DMS153 (cell line): ENCODE results near the gene NOL11.
"Not testable (repeated sequence)": the region's sequence is repeated elsewhere in the genome, so short reads cannot be mapped to it uniquely, and the experiment has no call there.

Experiments used
- DNase-seq: peaks from one replicate; lab custom pipeline; 2025; lab: John Stamatoyannopoulos, UW

NOL11 gene

DNA sequence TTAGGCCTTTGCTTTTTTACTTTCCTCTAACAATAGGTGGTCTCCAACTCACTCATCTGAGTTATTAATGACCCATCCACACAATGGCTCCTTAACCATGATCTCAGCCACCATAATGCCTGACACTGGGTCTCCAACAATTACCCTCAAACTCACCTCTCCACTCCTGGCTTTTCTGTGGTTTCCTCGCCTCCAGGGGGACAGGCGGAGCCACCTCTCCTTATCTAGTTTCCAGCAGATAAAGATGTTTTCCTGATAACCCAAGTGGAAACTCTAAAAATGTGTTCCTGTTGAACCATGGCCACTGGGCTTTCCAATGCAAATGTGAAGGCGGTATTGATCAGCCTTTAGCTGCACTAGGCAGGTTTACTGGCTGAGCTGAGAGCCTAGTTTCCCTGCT, 9.4 kb upstream of the NOL11 start:
- DNase-seq, result no peak

DNA sequence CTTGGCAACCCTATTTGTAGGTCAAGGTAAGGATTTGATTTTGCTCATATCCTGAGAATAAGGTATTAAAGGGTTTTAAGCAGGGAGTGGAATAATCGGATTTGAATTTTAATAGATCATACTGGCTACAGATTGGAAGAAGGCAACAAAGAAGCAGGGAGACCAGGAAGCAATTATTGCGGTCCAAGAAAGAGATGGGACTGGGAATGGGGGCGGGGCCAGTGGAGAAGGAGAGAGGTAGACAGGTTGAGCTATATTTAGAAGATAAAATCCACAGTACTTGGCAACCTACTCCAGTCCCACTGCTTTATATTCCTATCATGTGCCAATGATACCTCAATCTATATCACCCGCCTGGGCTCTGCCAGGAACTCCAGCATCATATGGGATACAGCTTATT, 5.8 kb upstream of the NOL11 start:
- DNase-seq, result no peak

DNA sequence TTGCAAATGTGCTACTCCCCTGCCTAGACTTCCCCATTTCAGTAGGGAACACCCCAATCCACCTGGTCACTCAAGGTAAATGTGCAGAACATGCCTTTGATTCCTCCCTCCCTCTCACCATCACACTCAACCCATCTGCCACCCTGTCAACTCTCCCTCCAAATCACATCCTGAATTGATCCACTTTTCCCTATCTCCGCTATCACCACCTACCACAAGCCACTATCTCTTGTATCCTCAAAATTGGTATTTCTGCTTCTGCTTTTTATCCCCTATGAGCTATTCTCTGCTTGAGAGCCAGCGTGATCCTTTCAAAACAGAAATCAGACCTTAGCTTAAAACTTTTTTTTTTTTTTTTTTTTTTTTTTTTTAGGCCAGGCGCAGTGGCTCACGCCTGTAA, 5.4 kb upstream of the NOL11 start:
- DNase-seq, result no peak

DNA sequence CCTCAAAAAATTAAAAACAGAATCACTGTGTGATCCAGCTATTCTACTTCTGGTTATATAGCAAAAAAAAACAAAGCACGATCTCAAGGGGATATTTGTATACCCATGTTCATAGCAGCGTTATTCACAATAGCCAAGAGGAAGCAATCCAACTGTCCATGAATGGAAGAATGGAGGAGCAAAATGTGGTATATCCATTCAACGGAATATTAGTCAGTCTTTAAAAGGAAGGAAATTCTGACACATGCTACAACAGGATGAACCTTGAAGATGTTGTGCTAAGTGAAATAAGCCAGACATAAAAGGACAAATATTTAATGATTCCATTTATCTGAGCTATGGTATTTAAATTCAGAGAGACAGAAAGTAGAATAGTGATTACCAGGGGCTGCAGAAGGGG, 4.6 kb upstream of the NOL11 start:
- no peak for DNase-seq

DNA sequence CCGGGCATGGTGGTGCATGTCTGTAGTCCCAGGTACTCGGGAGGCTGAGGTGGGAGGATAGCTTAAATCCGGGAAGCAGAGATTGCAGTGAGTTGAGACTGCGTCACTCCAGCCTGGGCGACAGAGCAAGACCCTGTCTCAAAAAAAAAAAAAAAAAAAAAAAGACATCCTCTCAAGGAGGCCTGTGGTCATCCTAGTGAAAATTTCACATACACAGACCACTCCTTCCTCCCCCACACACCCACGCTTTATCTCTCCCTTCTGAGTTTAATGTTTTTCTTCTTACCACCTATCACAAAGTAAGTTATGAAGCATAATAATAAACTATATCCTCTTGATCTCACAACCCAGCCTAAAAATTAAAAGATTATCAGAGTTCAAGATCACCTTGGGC, 1.3 kb upstream of the NOL11 start:
- DNase-seq, result no peak

DNA sequence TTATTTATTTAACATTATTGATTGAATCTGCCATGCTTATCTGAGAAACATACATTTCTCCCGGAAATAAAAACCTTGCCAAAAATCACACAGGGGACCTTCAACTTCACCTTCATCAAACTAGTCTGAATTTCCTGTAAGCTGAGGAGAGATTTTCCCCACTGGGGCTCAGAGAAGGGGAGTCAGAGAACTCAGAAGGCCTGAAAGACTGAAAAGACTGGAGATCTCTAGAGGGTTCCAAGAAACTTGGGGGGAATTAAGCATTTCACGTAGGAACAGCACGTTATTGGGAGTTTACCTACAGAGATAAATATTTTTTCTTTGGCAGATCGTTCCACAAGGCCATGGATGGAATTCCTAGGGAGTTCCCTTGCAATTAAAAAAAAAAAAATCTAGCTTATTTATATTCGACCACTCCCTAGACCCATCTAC, 528 bp upstream of the NOL11 start:
- DNase-seq, result no peak

DNA sequence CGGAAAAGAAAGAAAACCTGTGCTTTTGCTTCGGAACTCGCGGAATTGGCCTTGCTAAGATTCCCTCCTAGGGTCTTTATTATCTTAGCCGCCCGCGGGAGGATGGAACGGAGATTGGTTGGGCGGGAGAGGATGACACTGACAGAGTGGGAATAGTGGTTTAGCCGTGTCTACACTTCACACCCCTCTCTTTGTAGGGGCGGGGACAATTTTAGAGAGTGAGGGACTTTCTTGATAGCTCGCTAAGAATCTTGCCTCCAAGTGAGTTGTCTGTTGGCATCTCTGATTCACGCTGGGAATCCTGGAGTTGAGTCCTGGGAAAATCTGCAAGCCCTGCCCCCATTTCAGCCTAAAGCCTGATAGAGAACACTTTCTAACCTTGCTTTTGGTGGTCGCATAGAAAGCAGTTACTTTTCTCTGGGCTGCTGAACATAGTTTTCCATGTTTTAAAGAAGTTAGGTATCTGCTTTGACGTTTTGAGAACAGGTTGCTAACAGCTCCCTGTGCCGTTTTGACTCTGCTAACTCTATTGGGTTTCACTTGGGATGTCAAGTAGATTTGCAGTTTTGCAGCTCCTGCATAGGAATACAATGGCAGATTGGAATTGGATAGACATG, 697 bp downstream of the NOL11 start:
- no peak for DNase-seq

DNA sequence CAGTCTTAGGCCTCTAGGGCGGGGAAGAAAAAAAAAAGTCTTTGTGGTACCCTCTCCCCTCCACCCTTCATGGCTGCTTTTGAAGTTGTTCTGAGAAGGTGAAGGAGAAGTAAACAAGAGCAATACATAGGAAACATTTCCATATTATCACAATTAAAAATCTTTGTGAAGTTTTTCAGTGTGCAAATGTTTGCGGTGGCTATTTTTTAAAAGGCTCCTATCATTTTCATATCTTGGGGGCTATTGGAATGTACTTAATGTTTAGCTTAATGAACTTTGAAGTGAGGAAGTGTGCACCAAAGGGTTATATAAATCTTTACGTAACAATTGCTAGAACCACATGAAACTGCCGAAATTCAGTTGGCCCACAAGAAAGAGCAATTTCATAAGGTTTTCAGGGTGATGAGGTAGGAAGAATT, 7.6 kb downstream of the NOL11 start:
- DNase-seq, result no peak

DNA sequence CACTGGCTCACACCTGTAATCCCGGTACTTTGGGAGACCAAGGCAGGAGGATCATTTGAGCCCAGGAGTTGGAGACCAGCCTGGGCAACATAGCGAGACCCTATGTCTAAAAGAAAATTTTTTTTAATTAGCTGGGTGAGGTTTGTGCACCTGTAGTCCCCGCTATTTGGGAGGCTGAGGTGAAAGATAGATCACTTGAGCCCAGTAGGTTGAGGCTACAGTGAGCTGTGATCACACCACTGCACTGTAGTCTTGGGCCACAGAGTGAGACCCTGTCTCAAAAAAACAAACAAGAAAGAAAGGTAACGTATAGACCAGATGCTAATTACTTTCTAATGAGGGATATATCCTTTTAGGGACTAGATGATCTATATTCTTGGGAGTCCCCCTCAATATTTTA, 8.1 kb downstream of the NOL11 start:
- no peak for DNase-seq

DNA sequence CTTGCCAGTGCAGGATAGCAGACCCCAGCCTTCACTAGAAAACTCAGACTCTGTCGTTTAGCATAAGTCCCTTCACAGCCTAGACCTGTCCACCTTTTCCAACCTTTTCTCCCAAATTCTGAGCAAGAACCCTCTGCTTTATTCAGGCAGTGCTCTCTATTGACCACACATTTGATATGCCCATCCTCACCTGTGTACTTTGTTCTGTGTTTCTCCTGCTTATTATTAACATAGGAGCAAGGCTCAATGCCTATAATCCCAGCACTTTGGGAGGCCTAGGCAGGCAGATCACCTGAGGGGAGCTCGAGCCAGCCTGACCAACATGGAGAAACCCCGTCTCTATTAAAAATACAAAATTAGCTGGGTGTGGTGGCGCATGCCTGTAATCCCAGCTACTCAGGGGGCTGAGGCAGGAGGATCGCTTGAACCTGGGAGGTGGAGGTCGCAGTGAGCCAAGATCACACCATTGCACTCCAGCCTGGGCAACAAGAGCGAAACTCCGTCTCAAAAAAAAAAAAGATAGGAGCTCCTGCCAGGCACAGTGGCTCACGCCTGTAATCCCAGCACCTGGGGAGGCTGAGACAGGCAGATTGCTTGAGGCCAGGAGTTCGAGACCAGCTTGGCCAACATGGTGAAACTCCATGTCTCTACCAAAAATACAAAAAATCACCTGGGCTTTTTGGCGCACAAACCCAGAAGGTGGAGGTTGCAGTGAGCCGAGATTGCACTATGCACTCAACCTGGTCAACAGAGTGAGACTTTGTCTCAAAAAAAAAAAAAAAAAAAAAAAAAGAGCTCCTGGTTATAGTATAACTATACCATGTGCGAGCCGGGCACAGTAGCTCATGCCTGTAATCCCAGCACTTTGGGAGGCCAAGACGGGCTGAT, 9.7 kb downstream of the NOL11 start:
- DNase-seq, result not testable (repeated sequence)

DNA sequence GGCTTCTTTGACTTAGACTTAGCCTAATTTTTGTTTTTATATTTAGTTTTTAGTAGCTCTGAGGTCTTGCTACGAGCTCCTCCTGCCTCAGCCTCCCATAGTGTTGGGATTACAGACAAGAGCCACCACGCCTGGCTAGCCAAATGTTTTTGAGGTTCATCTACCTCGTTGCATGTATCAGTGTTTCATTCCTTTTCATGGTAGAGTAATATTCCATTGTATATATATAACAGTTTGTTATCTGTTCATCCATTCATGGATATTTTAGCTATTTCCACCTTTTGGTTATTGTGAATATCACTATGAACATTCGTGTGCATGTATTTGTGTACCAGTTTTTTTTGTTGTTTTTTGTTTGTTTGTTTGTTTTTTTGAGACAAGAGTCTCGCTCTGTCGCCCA, 12.2 kb downstream of the NOL11 start:
- DNase-seq, result no peak

DNA sequence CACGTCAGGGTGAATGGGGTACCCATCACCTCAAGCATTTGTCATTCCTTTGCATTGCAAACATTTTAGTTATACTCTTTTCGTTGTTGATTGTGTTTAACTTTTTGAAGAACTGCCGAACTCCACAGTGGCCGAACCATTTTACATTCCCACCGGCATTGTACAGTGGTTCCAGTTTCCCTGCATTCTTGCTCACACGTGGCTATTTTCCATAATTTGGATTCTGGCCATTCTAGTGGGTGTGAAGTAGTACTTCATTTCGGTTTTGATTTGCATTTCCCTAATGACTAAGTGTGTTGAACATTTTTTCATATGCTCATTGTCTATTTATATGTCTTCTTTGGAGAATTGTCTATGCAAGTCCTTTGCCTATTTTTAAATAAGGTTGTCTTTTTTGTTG, 13.0 kb downstream of the NOL11 start:
- DNase-seq, result no peak

DNA sequence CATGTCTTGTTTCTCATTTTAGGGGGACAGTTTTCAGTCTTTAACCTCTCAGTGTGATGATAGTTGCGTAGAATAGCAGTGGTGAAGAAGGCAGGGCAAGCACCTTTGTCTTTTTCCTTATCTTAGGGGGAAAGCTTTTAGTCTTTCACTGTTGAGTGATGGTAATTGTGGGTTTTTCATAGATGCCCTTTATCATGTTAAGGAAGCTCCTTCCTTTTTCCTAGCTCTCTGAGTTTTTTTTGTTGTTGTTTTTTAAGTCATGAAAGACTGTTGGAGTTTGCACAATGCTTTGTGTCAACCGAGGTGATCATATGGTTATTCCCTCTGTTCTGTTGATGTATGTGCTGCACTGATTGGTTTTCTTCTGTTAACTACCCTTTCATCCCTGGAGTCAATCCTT, 15.7 kb downstream of the NOL11 start:
- no peak for DNase-seq

DNA sequence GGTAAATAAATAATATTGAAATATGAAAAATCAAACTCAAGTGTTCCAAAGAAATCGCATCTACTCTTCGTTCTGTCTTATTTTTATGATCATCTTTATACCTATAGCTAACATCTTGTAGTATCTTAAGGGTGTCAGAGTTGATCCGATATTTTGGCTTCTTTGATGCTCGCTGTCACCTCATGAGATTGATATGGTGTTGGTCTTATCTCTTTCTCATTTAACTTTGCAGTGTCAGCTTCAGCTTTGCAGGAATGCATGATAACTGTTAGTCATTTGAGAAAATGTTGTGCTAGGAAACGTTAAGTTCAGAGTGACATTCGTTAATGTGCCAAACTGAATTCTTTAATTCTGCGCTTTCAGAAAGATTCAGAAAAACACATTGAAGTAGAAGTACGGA, 19.4 kb downstream of the NOL11 start:
- no peak for DNase-seq

DNA sequence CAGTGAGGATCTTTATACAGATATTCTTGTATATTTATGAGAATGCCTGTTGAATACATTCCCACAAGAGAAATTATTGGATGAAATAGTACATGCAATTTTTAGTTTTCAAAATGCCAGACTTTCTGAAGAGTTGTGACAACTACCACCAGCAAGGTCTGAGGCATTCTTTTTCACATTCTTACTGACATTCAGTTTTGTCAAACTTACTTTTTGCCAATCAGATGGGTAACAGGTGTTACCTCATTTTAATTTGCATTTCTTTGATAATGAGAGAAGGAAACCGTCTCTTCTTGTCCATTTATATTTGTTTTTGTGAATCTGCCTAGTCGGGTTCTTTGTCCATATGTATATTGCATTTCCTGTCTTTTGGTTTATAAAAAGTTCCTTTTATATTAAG, 24.3 kb downstream of the NOL11 start:
- DNase-seq, result no peak

DNA sequence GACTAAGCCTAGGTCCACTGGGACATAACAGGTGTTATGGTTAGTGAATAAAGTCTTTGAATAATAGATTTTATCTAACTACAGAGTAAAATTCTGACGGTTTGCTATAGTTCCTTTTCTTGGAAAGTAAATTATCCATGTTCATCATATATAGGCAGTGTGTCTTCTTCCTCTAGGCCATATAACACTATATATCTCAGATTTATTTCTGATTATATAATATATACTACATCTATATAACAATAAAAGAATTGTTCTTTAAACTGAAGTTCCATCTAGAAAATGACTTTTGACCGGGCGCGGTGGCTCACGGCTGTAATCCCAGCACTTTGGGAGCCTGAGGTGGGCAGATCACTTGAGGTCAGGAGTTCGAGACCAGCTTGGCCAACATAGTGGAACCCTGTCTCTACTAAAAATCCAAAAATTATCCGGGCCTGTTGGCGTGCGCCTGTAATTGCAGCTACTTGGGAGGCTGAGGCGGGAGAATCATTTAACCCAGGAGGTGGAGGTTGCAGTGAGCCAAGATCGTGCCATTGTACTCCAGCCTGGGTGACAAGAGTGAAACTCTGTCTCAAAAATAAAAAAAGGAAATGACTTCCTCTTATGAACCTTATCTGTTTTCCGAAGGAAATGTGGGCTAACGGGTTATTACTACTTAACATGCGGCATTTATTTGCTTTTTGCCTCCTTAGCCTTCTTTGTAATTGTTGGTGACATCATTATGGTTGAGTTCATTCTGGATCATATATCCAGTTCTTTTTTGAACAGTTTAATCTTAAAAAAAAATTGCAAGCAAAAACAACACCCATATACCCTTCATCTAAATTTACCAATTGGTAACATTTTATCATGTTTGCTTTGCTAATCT, 29.2 kb downstream of the NOL11 start:
- no peak for DNase-seq

DNA sequence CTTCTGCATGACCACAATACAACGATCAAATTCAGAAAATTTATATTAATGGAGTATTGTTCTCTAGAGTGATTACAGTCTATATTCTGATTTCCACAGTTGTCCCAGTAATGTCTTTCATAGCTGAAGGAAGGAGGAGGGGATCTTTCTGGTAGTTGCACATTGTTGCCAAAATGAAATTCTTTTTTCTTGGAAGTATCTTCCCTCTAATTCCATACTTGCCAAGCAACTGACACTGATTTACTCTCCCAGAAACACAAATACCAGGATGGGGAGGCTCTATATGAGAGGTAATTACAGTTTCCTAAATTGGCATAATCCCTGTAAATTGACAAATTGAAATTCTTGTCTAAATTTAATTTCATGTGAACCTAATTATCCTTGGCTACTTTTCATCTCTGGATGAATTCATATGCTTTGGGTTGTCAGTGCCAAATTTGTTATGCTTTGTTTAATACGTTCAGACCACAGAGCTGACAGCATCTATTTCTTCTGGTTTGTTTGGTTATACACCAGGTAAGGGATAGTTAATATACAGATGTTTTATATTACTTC, 30.0 kb downstream of the NOL11 start:
- DNase-seq, result no peak

DNA sequence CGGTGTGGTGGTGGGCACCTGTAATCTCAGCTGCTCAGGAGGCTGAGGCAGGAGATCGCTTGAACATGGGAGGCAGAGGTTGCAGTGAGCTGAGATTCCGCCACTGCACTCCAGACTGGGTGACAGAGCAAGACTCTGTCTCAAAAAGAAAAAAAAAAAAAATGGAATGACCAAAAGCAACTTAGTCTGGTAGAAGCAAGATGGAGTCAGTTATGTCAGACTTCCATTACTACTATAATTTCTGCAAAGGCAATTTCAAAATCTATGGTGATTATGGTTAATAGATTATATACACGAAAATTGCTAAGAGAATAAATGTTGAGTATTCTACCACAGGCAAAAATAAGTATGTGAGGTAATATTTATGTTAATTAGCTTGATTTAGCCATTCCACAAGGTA, 32.3 kb downstream of the NOL11 start:
- no peak for DNase-seq

DNA sequence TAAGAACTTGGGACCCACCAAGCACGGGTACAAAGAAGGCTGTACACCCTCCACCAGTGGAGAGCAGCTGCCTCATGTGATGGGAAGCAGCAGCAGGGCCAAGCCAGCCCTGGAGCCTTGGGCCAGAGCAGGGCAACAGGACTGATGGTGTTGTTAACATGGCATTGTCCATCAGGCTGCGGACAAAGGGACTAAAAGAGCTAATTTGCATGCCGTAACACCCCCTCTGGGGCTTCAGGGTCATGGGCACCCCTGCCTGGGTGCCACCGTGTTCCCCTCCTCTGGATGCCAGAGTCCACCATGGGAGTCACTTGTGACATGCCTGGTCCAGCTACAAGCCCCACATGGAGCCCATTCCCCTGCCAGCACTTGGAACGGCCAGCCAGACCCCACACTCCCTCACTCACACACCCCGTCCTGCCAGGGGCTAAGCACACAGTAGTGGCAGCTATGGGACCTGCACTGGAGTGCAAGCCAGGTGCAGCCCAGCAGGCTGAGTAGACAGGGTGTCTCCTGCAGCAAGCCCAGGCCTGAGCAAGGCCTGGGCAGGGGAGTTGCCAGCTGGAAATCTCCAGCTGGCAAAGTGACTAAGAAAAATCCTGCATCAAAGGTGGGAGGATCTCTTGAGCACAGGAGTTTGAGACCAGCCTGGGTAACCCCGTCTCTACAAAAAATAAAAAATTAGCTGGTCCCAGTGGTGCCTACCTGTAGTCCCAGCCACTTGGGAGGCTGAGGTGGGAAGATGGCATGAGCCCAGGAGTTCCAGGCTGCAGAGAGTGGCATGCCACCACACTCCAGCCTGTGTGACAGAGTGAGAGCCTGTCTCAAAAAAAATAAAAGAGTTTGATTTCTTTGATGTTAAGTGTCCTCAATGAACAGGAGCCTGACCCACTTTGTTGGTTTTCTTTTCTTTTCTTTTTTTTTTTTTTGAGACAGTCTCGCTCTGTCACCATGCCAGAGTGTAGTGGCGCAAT, 33.7 kb downstream of the NOL11 start:
- DNase-seq, result no peak

DNA sequence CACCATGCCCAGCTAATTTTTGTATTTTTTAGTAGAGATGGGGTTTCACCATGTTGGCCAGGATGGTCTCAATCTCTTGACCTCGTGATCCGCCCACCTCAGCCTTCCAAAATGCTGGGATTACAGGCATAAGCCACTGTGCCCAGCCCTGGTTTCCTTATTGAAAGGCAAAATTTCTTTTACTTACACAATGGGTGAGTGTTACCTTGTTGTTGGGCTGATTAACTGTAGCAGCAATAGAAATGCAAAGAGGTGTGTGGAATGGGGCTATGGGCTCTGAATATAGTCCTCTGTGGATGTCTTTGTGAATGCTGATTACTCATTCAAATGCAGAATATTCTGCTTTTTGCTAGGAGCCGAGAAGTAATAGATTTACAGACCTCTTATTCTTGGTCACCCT, 34.4 kb downstream of the NOL11 start:
- not testable (repeated sequence) for DNase-seq

DNA sequence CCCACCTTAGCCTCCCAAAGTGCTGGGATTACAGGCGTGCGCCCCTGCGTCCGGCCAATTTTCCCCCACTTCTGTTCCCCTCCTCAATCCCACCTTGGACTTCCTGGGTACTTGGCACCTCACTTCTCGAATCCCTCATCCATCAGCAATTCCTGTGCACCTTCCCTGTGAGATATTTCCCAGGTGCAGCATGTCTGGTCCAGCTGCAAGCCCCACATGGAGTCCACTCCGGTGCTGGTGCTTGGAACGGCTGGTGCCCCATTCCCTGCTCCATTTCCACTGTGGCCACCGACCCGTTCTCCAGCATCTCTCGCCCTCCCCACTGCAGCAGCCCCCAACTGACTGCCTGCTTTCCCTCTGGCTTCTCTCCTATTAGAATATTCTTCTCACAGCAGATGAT, 35.3 kb downstream of the NOL11 start:
- DNase-seq, result no peak
